BJ (cell line): ENCODE measurements around the gene ZNF660. TPM values are rescaled to one million over a fixed set of nuclear protein-coding genes. Genes with fewer than 3 reads are reported as not detected.

Experiments used
- CTCF ChIA-PET: fragments of 350-600 bp; formaldehyde crosslinking; extraction: SDS; loops from one replicate; lab custom pipeline; 2021; ENCODE audit warnings: antibody characterized with exemption, inconsistent platforms; lab: Yijun Ruan, JAX
- POLR2A ChIA-PET: fragments of 300-600 bp; sonication (Branson Sonifier 250); formaldehyde crosslinking; extraction: SDS; loops from one replicate; lab custom pipeline; 2021; ENCODE audit warnings: antibody characterized with exemption; lab: Charles Lee
- DNase-seq: peaks from one replicate; pipeline ENCODE4 v3.0.0-alpha.2; 2011; ENCODE audit warnings: low read depth
- H3K27me3 ChIP-seq: 2 replicates; pipeline ENCODE4 v1.6.0; 2011; ENCODE audit warnings: low read length; ENCODE audit not compliant: control insufficient read depth, insufficient read depth
- H3K36me3 ChIP-seq: 2 replicates; pipeline ENCODE4 v1.5.1; 2011; ENCODE audit warnings: low read length; ENCODE audit not compliant: control insufficient read depth, insufficient read depth
- H3K4me3 ChIP-seq: 2 replicates; pipeline ENCODE4 v1.5.1; 2011; ENCODE audit warnings: low read depth, mild to moderate bottlenecking, control low read depth, low read length
- CTCF ChIP-seq: IDR thresholded peaks from 2 replicates; pipeline ENCODE4 v1.5.1; 2011; ENCODE audit warnings: low read depth, mild to moderate bottlenecking, control low read depth, inconsistent platforms, low read length, moderate library complexity; ENCODE audit not compliant: insufficient read depth
- polyA plus RNA-seq: library from polyadenylated mRNA; depleted of rRNA; stranded (reverse); fragments of >200 nt; gene quantifications from 2 replicates; pipeline ENCODE4 v1.2.3, GENCODE V29; 2011; rRNA removed

Gene ZNF660
- polyA plus RNA-seq, 1 experiment = 0.27 TPM

DNA sequence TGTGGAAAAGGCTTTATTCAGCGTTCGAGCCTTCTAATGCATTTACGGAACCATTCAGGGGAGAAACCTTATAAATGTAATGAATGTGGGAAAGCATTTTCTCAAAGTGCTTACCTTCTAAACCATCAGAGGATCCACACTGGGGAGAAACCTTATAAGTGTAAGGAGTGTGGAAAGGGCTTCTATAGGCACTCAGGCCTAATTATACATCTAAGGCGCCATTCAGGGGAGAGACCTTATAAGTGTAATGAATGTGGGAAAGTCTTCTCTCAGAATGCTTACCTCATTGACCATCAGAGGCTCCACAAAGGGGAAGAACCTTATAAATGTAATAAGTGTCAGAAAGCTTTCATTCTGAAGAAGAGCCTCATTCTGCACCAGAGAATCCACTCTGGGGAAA, 57.6 kb downstream of the ZNF660 start:
- ChIA-PET POLR2A (no interaction called here), CTCF (no interaction called here)
- TF ChIP-seq CTCF = no peak
- H3K27me3 ChIP-seq = no peaks in the 10 kb centered on the region
- H3K4me3 ChIP-seq = no peak overlapping the region
- H3K36me3 ChIP-seq = peaks cover 14% of the 10 kb centered on the region
- DNase-seq = no peak

- H3K36me3 ChIP-seq = peaks cover 14% of the 10 kb centered on the region
- no peak for TF ChIP-seq CTCF
- H3K4me3 ChIP-seq = no peak overlapping the region
- ChIA-PET POLR2A (no interaction called here), CTCF (no interaction called here)
- no peaks in the 10 kb centered on the region for H3K27me3 ChIP-seq
- no peak for DNase-seq
Measured at GRCh38 chr3:44643024-44643423, 58.3 kb downstream of the ZNF660 start.

DNA sequence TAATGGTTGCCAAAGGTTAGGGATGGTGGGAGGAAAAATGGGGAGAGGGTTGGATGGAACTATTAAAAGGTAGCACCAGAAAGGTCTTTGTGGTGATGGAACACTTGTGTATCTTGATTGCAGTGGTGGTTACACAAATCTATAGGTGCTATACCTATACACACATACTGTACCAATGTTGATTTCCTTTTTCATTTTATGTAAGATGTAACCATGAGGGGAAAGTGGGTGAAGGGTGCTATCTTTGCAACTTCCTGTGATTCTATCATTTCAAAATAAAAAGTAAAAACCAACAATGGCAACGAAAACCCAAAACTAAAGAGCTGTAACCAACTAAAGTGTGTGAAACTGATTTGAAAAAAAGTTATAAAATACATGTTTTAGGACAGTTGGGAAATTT, 63.0 kb downstream of the ZNF660 start:
- H3K27me3 ChIP-seq = no peaks in the 10 kb centered on the region
- no peak for DNase-seq
- TF ChIP-seq CTCF = no peak
- ChIA-PET POLR2A (no interaction called here), CTCF (interaction anchor here (1.7 kb wide), 1 partner anchor 17 kb away, joined by 6 read pairs; no protein-coding TSS in a partner anchor)
- peaks cover 17% of the 10 kb centered on the region for H3K36me3 ChIP-seq
- H3K4me3 ChIP-seq = no peak overlapping the region

GRCh38 chr3:44648564-44649229, 63.9 kb downstream of the ZNF660 start, which contains the start of gene ZNF35:
Gene ZNF35, plus strand, starts transcription at chr3:44648732. Its CDS starts 2,336 bp downstream, at chr3:44651068.
- Histone ChIP-seq H3K4me3 (peak within 1 kb of the TSS; percentile 78), H3K27me3 (no peaks in the 10 kb centered on the region), H3K36me3 (peaks cover 20% of the 10 kb centered on the region)
- DNase-seq = peak; percentile 40
- TF ChIP-seq CTCF = no peak
- POLR2A ChIA-PET = no interaction called here
- CTCF ChIA-PET = interaction anchor here (1.7 kb wide), 1 partner anchor 18 kb away, joined by 6 read pairs; no protein-coding TSS in a partner anchor

Other genes with a start within 250 kb of the ZNF660 start
- 10.1 and 18.0 TPM in 2 replicates for gene TCAIM, start 246.2 kb upstream of the ZNF660 start, polyA plus RNA-seq
- gene ZNF445, start 107.3 kb upstream of the ZNF660 start, polyA plus RNA-seq = 2.6 and 2.7 TPM in 2 replicates
- gene ZKSCAN7, start 29.8 kb upstream of the ZNF660 start, polyA plus RNA-seq = 4.7 and 4.8 TPM in 2 replicates
- gene ZNF197, start 40.1 kb downstream of the ZNF660 start, polyA plus RNA-seq = 6.8 and 8.0 TPM in 2 replicates
- 4.7 and 5.3 TPM in 2 replicates for gene ZNF35, start 63.8 kb downstream of the ZNF660 start, polyA plus RNA-seq
- gene ZNF502, start 127.7 kb downstream of the ZNF660 start, polyA plus RNA-seq = 2.0 and 3.2 TPM in 2 replicates
- 3.7 and 4.8 TPM in 2 replicates for gene ZNF501, start 144.7 kb downstream of the ZNF660 start, polyA plus RNA-seq
- 8.4 and 16.7 TPM in 2 replicates for gene KIAA1143, start 176.7 kb downstream of the ZNF660 start, polyA plus RNA-seq
- gene KIF15, start 176.8 kb downstream of the ZNF660 start, polyA plus RNA-seq = 2.0 and 4.0 TPM in 2 replicates